ACC112 (cell line): ENCODE results near the gene TEKTIP1.

ENCODE experiments used
- H2AFZ ChIP-seq: fragments of 200-600 bp; sonication (generic); one replicate; pipeline ENCODE4 v1.6.0; 2017; ENCODE audit warnings: antibody characterized with exemption, low read length; ENCODE audit not compliant: unreplicated experiment
- H3K27ac ChIP-seq: fragments of 200-600 bp; sonication (generic); 2 replicates; pipeline ENCODE4 v1.5.1; 2014; ENCODE audit warnings: low read depth, mild to moderate bottlenecking, antibody characterized with exemption, low read length, moderate library complexity
- H3K27me3 ChIP-seq: fragments of 200-600 bp; sonication (generic); 2 replicates; pipeline ENCODE4 v1.6.1; 2014; ENCODE audit warnings: mild to moderate bottlenecking, antibody characterized with exemption, low read length, moderate library complexity, mixed read lengths; ENCODE audit not compliant: insufficient read depth
- H3K36me3 ChIP-seq: fragments of 200-600 bp; sonication (generic); 2 replicates; pipeline ENCODE4 v1.6.1; 2016; ENCODE audit warnings: mild to moderate bottlenecking, antibody characterized with exemption, low read length, moderate library complexity, mixed read lengths; ENCODE audit not compliant: insufficient read depth
- H3K4me1 ChIP-seq: fragments of 200-600 bp; sonication (generic); one replicate; pipeline ENCODE4 v1.6.1; 2016; ENCODE audit warnings: low read length, mixed read lengths; ENCODE audit not compliant: insufficient read depth, unreplicated experiment, control insufficient read depth
- H3K4me3 ChIP-seq: fragments of 200-600 bp; sonication (generic); 2 replicates; pipeline ENCODE4 v1.5.1; 2014; ENCODE audit warnings: mild to moderate bottlenecking, low read depth, low read length
- H3K79me2 ChIP-seq: fragments of 200-600 bp; sonication (generic); one replicate; pipeline ENCODE4 v1.6.0; 2016; ENCODE audit warnings: low read length; ENCODE audit not compliant: control insufficient read depth, unreplicated experiment, insufficient read depth

Gene TEKTIP1

DNA sequence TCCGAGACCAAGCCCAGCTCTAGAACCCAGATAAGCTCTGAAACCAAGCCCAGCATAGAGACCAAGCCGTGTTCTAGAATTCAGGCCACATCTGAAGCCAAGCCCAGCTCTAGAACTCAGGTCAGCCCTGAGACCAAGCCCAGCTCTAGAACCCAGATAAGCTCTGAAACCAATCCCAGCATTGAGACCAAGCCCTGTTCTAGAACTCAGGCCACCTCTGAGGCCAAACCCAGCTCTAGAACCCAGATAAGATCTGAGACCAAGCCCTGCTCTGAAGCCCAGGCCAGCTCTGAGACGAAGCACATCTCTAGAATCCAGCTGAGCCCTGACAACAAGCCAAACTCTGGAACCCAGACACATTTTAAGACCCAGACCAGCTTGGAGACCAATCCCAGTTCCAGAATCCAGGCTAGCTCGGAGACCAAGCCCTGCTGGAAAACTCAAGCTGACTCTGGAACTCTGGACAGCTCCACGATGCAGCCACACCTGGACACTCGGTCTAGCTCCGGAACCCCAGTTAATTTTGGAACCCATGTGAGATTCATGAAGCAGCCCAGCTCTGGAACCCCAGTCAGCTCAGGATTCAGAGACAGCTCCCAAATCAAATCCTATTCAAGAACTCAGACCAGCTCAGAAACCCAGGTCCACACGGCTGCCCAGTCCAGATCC, 52.2 kb downstream of the TEKTIP1 start:
- H3K36me3 ChIP-seq = no peaks in the 10 kb centered on the region
- no peak overlapping the region for H3K27ac ChIP-seq
- H3K27me3 ChIP-seq = peaks cover 2% of the 10 kb centered on the region; the same call in 1 of the 2 replicates
- no peak overlapping the region for H2AFZ ChIP-seq
- H3K4me1 ChIP-seq = no peaks in the 10 kb centered on the region
- no peaks in the 10 kb centered on the region for H3K79me2 ChIP-seq
- H3K4me3 ChIP-seq = no peak overlapping the region

DNA sequence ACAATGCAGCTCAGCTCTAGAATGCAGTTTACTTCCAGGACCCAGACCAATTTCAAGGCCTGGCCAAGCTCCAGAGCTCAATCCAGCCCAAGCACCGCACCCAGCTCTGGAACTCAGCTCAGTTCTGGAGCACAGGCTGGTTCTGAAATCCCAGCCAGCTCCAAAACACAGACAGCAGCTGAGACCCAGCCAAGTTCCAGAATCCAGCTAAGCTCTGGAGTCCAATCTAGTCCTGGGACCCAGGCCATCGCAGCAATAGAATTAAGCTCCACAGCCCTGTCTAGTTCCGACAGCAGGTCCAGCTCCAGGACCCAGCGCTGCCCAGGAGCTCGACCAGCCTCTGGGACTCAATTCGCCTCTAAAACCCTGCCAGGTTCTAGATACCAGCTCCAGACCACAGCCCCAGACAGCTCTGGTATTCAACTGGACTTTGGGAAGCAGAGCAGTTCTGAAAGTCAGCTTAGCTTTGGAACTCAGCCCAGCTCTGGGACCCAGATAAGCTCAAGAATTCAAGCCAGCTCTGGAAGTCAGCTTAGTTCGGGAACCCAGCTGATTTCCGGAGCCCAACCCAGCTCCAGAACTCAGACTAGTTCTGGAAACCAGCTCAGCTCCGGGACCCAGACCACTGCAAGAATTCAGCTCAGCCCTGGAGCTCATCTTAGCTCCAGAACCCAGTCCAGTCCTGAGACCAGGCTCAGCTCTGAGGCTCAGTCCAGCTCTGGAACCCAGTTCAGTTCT, 53.1 kb downstream of the TEKTIP1 start:
- H3K4me1 ChIP-seq = no peaks in the 10 kb centered on the region
- no peaks in the 10 kb centered on the region for H3K27me3 ChIP-seq
- no peak overlapping the region for H2AFZ ChIP-seq
- H3K36me3 ChIP-seq = no peaks in the 10 kb centered on the region
- no peak overlapping the region for H3K27ac ChIP-seq
- no peak overlapping the region for H3K4me3 ChIP-seq
- H3K79me2 ChIP-seq = no peaks in the 10 kb centered on the region

DNA sequence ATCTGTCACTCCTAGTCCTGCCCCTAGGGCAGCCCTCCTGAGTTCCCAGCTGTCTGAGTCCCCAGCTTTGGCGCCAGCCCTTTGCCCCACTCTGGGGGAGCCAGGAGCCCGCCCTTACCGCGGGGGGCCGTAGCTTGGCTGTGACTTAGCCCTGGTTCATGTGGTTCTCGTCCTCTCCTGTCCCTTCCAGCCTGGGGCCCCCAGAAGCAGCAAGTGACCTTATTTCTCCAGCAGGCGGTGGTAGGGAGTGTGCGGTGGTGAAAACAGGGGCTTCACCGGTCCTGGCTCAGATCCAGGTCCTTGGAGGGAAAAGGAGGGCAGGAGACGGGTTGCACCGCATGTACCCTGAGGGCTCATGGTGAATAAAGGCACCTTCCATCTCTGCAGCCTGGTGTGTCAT, 54.2 kb downstream of the TEKTIP1 start:
- no peaks in the 10 kb centered on the region for H3K36me3 ChIP-seq
- no peak overlapping the region for H2AFZ ChIP-seq
- no peaks in the 10 kb centered on the region for H3K27me3 ChIP-seq
- no peaks in the 10 kb centered on the region for H3K4me1 ChIP-seq
- no peak overlapping the region for H3K27ac ChIP-seq
- no peaks in the 10 kb centered on the region for H3K79me2 ChIP-seq
- no peak overlapping the region for H3K4me3 ChIP-seq
